KOPT-K1 (cell line): ENCODE results near the gene CSNK1G2.

Experiments used
- H3K27ac ChIP-seq: fragments of 200-600 bp; sonication (generic); 2 replicates; pipeline ENCODE4 v1.5.1; 2016; ENCODE audit warnings: antibody characterized with exemption, mild to moderate bottlenecking, low read depth, low read length; ENCODE audit not compliant: poor library complexity, severe bottlenecking
- H3K36me3 ChIP-seq: fragments of 200-600 bp; sonication (generic); 2 replicates; pipeline ENCODE4 v1.5.1; 2017; ENCODE audit warnings: antibody characterized with exemption, mild to moderate bottlenecking, low read length, moderate library complexity; ENCODE audit not compliant: insufficient read depth
- H3K9me3 ChIP-seq: fragments of 200-600 bp; sonication (generic); 2 replicates; pipeline ENCODE4 v1.5.1; 2017; ENCODE audit warnings: antibody characterized with exemption, low read length, mild to moderate bottlenecking; ENCODE audit not compliant: insufficient read depth, poor library complexity, severe bottlenecking

CSNK1G2 gene

DNA sequence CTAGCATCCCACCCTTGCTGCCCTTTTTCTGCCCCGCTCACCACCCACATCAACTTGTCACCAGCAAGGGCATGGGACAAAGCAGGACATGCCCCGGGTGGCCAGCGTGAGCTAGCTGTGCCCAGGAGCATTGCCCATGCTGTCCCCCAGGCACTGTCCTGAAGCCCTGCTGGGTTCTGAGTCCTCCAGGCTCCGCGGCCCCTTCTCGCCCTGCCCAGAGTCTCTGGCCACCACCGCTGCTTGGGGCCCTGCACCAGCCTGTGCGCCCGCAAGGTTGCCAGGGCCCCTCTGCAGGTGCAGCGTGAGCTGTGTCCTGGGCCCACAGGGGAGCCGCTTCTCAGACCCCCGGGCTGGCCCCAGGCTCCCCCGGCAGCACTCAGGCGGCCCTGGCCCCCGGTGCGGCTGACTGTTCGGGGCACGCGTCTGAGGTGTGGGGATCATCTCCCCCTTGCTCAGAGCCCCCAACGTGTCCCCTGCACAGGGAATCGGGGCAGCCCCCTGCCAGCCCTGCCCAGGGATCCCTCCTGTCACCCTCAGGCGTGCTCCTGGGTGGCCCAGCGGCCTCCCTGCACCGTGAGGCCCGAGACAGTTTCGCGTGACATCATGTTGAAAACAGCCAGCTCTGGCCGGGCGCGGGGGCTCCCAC is 4.1 kb downstream of the CSNK1G2 start:
- Histone ChIP-seq H3K36me3 (peaks cover 18% of the 10 kb centered on the region; the same call in 1 of the 2 replicates), H3K9me3 (no peaks in the 10 kb centered on the region), H3K27ac (no peak overlapping the region)

DNA sequence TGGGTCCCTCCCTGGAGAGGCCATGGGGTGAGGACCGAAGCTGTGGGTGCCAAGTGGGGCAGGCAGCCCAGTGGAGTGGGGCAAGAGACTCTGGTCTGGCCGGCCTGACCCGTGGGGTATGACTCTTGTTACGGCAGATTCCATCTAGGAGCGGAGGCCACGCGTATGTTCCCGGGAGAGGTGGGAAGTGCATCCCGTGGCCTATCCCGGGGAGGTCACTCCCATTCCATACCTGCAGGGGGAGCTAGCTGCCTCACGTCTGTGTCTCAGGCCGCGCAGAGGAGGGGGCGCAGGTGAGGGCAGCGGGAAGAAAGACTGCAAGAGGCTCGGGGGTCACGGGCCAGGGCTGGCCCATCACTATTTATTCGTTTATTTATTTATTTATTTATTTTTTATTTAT is 4.9 kb downstream of the CSNK1G2 start:
- Histone ChIP-seq H3K36me3 (peaks cover 18% of the 10 kb centered on the region; the same call in 1 of the 2 replicates), H3K9me3 (no peaks in the 10 kb centered on the region), H3K27ac (no peak overlapping the region)

DNA sequence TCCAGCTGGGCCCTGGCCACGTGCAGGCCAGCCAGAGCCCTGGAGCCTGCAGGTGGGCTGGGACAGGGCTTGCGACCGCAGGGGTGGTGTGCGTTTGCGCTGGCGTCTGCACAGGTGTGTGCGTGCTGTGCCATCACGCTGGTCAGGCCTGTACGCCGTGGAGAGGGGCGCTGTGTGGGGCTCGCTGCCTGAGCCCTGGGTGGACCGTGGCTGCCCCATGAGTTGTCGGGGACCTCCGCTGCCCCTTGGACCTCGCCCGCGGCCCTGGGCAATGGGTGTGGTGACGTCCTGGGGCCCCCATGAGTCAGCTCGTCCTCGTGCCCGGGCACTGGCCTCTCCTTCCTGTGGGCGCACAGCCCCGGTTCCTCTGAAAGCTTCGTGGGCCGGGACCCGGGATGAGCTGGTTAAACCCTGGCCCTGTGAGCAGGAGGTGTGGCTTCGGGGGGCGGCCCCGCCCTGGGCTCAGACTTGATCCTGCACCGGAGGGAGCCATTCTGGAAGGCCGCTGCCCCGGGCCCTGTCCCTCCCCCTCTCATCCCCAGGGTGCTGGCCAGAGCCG is 6.8 kb downstream of the CSNK1G2 start:
- H3K36me3 ChIP-seq, result peaks cover 28% of the 10 kb centered on the region
- no peak overlapping the region for H3K27ac ChIP-seq
- no peaks in the 10 kb centered on the region for H3K9me3 ChIP-seq

DNA sequence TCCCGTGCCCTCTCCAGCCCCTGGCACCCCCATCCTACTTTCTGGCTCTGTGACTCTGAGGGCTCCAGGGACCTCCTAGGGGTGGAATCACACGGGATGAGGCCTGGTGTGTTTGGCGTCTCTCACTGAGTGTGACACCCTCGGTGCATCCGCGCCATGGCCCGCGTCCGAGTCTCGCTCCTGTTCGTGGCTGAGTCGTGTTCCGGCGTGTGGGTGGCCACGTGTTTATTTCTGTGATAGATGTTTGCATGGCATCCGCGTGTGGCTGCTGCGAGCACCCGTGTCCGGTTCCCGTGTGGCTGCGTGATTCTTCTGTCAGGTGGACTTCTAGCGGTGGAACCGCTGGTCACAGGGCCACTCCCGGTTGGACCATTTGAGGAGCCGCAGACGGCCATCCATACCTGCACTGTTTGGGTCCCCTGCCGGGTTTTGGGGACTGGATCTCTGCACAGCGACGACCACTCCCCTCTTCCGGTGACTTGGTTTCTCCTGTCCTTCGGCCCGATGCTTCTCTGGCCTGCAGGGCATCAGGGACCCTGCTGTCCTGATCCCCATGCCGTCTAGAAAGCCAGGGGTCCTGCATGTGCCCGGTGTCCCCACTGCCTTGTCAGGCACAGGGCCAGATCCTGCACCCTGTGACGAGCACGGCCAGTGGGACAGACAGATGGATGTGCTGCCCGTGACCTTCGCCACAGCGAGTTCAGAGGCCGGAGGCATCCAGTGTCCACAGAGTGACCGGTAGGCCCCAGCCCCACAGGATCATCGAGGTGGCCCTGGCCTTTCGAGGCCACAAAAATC is 8.5 kb downstream of the CSNK1G2 start:
- peaks cover 38% of the 10 kb centered on the region for H3K36me3 ChIP-seq

DNA sequence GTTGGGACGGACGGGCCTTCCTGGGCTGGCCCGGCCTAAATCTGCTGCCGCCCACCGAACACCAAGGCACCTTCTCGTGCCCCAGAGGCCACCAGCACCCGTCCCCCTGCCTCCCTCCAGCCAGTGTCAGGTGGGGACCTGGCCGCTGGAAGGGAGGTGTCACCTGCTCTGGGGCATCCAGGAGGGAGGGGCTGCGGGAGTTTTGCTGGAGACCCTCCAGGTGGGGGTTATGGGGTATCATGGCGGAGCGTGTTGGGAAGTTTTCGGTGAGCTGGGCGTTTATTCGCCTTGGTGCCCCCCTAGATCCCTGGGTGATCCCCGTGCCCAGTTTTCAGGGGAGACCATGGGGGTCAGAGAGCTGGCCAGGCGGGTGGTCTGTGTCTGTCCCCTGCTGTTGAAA is 9.7 kb downstream of the CSNK1G2 start:
- H3K36me3 ChIP-seq, result peaks cover 38% of the 10 kb centered on the region
- no peaks in the 10 kb centered on the region for H3K9me3 ChIP-seq
- no peak overlapping the region for H3K27ac ChIP-seq

More for the DNA sequence above, 8.5 kb downstream of the CSNK1G2 start:
- H3K9me3 ChIP-seq, result no peaks in the 10 kb centered on the region
- no peak overlapping the region for H3K27ac ChIP-seq

DNA sequence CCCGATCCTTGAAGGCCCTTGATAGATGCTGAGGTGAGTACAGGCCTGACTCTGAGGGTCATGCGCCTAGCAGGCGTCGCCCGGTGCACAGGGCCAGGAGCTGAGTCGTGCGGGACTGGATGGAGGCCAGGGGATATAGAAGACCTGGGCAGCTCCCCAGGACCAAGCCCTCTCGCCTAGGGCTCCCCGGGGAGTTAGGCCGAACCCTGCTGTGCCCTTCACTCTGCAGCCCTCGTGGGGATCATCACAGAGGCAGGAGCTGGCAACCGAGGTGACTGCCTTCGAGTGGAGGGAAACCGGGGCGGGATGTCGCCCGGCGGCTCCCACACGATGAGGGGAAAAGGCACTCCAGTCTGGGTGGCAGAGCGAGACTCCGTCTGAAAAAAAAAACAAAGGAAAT is 11.7 kb downstream of the CSNK1G2 start:
- Histone ChIP-seq H3K36me3 (peaks cover 32% of the 10 kb centered on the region), H3K9me3 (no peaks in the 10 kb centered on the region), H3K27ac (no peak overlapping the region)

DNA sequence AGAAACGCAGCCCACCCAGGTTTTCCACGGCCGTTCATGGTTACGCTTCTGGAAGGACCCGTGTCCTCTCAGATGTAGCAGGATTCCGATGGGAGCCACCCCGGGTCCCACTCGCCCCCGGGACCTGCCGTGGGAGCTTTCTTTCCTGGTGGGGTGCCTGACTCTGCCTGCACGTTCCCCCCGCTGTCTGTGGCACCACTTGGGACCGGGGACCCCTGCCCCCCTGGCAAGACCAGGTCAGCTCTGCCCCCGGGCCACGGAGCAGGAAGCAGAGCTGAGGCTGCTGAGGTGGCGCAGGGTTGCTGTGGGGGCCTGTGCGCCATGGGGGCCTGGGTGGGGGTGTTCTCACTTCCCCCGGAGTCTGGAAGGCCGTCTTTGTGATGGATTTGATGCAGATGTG is 12.1 kb downstream of the CSNK1G2 start:
- H3K27ac ChIP-seq, result no peak overlapping the region
- H3K36me3 ChIP-seq, result peaks cover 32% of the 10 kb centered on the region
- H3K9me3 ChIP-seq, result no peaks in the 10 kb centered on the region

DNA sequence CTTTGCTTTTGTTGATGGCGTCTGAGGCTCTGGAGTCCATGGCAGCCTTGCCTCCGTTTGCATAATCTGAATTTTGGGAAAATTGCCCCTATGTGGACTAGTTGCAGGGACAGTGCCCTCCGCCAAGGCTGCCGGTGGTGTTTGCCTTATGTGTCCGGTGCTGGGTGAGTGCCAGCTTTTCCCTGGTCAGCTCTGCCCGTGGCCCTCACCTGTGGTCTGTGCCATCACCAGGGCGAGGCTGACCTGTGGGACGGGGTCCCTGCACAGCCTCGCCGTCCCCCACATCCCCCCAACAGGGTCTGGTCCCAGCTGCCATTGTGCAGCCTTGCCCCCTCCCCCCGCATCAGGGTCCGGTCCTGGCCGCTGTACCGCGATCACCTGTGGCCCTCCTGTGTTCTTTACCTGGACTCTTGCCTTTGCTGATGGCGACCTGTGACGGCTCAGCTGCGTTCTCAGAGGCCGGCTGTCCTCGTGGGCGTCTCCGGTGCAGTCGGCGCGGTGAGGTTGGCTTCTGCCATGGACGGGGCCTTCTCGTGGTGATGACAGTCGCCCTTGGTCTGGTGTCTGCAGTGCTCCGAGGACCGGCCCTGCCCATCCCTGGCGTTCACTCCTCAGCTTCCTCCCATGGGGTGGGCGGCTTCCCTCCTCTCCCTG is 12.6 kb downstream of the CSNK1G2 start:
- Histone ChIP-seq H3K9me3 (no peaks in the 10 kb centered on the region), H3K36me3 (peaks cover 32% of the 10 kb centered on the region), H3K27ac (no peak overlapping the region)

DNA sequence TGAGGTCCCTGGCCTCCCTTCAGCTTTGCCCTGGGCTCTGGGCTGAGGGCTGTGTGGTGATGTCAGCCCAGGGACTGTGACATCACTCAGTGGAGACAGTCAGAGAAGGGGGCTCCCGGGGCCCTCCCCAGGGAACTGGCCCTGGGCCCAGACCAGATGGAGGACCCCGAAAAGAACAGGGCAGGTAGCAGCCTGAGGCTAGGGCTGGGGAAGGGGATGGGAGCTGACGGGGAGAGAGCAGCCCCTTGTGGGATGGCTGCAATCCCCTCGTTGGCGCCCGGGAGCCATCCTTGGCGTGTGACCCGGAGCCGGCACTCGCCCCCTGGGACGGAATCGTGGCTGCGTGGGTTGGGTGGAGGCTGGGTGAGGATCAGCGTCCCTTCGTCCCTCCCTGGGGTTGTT is 13.6 kb downstream of the CSNK1G2 start:
- Histone ChIP-seq H3K27ac (no peak overlapping the region), H3K36me3 (peaks cover 23% of the 10 kb centered on the region), H3K9me3 (no peaks in the 10 kb centered on the region)

DNA sequence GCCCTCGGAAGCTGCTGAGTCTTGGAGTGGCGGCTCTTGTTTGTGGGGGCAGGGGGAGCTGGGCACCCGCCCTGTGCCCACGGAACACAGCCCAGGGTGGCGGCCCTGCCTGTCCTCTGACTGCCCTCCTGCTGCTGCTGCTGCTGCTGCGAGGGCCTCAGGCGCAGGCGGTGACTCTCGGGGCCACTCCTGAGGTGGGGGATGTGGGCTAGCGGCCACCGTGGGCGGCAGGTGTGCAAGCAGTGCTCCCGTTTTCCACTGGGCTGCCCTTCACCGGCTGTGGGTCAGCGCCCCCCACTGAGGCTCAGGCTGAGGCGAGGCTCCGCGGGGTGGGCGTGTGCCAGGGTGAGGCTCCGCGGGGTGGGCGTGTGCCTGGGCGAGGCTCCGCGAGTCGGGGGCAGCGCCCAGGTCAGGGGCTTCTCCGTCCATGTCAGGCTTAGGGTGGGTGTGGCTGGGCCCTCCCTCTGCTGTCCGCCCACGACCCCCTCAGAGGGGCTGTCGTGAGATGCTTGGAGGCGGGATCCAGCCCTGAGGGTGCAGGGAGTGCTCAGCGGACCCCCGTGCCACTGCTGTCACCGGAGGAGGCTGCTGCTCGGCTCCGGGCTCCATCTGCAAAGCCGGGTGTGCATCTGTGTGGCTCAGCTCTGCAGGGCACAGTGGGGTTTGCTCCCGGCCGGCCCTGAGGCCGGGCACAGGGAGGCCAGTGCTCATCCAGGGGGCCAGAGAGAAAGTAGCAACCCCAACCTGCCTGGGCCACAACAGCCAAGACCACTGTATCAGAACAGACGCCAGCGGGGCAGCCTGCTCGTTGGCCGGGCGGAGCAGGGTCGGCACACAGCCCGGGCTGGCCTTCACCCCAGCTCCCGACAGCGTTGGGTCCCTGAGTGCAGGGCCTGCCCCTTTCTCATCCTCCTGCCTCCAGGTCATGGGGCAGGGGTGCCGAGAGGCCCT is 14.5 kb downstream of the CSNK1G2 start:
- no peaks in the 10 kb centered on the region for H3K9me3 ChIP-seq
- no peak overlapping the region for H3K27ac ChIP-seq
- peaks cover 20% of the 10 kb centered on the region for H3K36me3 ChIP-seq

DNA sequence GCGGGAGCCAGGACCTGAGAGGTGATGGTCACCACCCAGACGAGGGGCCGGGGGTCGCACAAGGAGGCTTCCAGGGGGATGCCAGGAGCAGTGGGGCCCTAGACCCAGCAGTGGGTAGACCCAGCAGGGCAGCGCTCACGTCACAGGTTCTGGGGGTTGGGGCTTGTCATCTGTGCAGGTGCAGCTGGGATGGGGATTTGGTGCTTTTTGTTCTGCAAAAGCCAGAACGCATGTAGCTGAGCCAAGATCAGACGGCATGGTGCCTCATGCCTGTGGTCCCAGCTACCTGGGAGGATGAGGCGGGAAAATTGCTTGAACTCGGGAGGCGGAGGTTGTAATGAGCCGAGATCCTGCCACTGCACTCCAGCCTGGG is 15.1 kb downstream of the CSNK1G2 start:
- H3K9me3 ChIP-seq, result no peaks in the 10 kb centered on the region
- H3K27ac ChIP-seq, result no peak overlapping the region
- H3K36me3 ChIP-seq, result peaks cover 22% of the 10 kb centered on the region

DNA sequence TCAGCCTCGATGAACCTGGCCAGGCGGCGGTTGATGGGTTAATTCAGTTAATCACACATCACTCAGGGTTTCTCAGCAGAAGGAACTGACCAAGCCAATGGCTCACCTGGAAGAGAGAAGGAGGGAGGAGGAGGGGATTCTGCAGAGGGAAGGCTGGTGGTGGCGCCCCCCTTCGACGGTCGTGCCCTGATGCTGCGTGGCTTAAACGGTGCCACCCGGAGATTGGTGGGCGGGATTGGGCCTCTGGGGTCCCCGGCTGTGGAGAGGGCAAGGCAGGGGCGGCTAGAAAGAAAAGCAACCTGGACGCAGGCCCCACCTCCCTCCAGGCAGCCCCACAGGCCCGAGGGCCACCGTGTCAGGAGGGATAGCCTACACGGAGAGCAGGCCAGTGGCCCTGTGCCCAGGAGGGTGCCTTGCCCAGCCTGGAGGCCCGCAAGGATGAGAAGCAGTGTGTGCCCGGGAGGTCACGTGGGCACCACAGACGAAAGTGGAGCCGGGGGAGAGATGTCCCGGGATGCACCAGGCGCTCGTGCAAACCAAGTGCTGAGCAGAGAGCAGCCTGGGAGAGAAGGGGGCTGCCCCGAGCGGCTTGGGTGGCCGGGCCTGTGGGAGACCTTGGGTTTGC is 16.0 kb downstream of the CSNK1G2 start:
- H3K27ac ChIP-seq, result no peak overlapping the region
- peaks cover 28% of the 10 kb centered on the region for H3K36me3 ChIP-seq
- no peaks in the 10 kb centered on the region for H3K9me3 ChIP-seq

DNA sequence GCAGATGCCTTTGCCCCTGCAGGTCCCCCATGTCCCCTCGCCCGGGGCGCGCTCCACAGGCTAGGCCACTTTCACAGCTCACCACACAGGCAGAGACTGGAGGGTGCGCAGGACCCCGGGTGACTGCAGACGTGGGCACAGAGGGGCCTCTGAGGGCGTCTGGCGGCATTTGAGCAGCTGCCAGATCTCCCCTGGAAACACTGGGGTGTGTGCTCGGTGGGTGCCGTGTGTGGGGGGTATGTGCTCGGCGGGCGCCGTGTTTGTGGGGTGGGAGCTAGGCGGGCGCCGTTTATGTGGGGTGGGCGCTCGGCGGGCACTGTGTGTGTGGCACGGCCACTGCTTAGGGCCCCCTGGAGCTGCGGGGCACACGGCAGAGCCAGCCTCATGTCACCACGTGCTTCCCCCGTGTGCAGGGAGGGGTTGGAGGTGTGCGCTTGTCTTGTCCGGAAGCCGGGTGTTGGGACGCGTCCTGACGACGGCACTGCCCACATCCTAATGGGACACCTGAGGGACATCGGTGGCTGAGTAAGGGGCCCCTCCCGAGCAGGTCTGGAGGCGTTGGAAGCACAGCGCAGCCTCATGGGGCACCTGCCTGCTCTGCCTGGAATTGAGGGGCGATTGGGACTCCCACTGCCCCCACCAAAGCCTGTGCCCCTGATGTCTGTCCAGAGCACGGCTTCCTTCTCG is 16.7 kb downstream of the CSNK1G2 start:
- Histone ChIP-seq H3K27ac (no peak overlapping the region), H3K36me3 (peaks cover 27% of the 10 kb centered on the region), H3K9me3 (no peaks in the 10 kb centered on the region)
